HG03097 (cell line): ENCODE results near the gene RNF150.

Source experiments
- ATAC-seq: cut with Tn5 transposase; IDR thresholded peaks from one replicate; pipeline ENCODE4 v1.9.1; 2021; ENCODE audit not compliant: unreplicated experiment, low FRiP score

RNF150 gene

GRCh38 chr4:140989944-140990343 lies 143.3 kb downstream of the RNF150 start:
- ATAC-seq = no peak

GRCh38 chr4:140986045-140986444 lies 147.2 kb downstream of the RNF150 start:
- no peak for ATAC-seq

DNA sequence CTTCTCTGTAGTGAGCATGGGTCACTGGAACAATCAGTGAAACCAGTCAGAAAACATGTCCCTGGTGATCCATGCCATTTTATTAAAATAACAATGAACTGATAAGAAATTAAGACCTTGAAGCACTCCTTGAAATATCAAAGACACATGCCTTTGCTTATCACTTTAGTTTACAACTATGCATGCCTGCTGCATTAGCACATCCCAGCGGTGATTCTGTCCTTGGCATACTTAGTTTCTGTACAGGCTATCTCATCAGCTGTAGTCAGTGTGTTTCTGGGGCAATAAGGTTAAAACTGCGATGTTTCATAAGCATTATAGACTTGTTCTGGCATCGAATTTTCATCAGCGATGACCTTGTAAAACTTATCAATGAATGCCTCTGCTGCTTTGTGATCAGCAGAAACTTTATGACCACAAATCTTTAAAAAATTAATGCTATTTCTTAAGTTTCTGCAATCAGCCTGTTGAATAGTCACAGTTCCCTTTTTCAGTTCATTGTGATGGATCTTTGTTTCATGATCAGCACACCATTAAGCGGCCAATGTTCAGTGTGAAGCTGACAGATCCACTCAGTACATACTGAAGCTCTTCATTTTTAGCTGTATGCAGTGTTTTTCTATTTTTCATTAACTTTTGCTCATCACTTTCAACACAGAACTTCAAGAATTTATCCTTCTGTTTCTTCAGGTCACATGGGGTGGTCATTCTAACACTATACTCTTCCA lies 150.5 kb downstream of the RNF150 start:
- no peak for ATAC-seq

GRCh38 chr4:140980426-140981200 lies 152.7 kb downstream of the RNF150 start:
- no peak for ATAC-seq

DNA sequence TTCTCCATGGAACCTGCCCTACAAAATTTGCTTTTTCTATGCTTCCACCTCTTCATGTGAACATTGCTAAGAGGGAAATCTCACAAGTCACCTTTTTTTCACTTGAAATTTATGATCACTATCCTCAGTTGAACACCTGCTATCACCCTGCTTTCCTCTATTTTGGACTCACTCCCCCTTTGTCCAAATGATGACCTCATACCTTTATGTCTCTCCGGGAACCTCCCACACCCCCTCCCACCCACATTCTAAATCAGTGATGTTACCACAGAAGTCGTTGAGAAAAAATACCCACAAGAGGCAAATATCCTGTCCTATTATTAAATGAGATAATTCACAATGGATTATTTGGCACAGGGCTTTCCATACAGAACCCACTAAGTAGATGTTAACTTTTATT lies 156.5 kb downstream of the RNF150 start:
- no peak for ATAC-seq

DNA sequence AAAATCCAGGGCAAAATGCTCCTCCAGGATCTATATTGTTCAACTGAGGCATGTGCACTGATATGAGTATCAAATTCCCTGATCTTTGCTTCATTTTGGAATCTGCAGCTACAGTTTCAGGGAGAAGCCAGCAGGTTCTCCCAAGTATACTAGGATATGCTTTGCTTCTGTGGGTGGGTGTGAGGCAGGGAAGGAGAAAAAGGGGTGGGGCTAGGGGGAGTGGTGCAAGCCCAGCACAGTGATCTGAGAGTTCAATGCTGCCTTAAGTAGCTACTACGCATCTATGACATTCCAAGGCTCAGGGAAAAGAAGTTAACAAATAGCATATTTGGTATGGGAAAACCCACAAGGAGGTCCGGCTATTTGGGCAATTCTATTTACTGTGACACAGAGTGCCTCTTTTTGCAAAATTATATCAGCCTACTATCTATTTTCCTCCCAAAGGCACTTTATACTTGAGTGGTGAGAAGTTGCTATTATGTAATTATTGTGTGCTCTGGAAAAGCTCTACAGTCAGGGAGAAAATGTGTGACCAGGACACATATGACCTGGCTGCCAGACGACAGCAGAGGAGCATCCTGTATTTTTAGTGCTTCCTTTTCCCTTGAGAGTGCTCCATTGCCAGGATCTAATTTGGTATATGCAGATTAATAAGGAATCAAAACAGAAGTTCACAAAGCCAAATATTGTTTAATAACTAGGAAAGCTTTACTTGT lies 162.0 kb downstream of the RNF150 start:
- no peak for ATAC-seq

- ATAC-seq = no peak
Observed at GRCh38 chr4:140969296-140969695, 164.0 kb downstream of the RNF150 start.

DNA sequence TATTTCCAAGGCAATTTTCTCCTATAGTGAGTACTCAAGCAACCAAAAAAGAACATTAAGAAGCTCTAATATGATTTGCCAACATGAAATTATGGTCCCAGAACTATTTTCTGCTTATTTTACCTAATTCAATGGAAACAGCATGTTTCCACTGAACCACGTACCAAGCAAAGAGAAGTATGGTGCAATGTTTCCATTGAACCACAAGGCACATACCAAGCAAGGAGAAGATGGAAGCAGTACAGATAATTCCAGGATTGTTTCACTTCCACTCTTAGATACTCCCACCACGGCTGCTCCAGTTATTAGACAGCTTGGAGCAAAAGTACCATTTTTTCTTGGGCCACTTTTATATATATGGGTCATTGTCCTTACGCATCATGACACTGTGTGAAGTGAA lies 164.9 kb downstream of the RNF150 start:
- no peak for ATAC-seq

DNA sequence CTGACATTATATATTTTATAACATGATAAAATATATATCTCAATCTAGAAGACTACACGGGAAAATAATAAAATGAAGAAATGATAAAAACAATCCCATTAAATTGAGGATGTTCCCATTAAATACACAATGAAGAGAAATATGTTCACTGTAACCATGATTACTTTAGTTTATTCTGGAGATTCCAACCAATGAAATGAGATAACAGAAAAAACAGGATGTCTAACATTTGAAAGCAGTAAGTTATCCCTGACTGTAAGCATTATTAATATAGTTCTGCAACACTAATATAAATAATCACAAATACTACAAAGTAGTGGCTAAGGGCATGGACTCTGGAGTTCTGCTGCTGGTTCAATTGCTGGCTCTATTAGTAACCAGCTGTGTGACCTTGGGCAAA lies 169.4 kb downstream of the RNF150 start:
- no peak for ATAC-seq

- no peak for ATAC-seq
Observed at GRCh38 chr4:140955641-140956040, 177.6 kb downstream of the RNF150 start.

DNA sequence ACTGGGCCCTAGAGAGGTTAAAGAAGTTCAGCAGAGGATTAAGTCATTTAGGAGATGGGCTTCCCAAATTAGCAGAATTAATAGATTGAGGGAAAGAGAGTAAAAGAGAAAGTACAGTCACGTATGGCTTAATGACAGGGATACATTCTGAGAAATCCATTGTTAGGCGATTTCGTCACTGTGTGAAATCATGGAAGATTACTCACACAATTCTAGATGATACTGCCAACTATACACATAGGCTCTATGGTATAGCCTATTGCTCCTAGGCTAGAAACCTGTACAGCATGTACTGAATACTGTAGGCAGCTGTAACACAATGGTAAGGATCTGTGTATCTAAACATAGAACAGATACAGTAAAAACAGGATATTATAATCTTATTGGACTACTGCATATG lies 180.6 kb downstream of the RNF150 start:
- no peak for ATAC-seq

DNA sequence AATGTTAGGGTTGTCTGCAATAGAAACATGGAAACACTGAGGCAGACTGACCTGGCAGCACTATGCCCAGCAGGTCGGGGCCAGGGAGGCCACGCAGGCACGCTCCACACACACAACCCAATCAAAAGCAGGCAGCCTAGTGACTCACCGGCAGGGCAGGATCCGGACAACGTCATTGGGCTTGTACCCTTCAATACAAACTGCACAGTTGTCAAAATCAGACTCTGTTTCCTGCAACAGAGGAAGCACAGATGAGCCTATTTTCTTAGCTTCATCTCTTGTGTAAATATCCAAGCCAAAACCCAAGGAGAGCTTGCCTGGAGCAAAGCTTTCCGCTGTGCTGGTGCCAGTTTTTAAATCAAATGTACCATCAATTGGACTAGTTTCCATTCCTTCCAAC lies 185.8 kb downstream of the RNF150 start:
- no peak for ATAC-seq

DNA sequence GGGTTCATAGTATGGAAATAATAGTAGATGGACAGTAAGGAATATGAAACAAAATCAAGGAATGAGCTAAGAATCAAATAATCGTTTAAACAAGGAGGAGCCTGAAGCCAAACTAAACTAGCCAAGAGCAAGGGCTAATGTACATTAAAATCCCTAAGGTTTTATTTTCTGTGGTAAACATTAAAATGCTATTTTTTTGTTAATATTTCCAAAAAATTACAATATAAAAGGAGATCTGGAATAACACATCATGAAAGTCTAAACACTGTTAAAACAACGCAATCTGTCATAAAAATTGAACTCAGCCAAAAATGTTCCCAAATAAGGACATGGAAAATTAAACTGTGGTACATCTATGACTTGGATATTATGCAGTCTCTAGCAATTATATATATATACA lies 188.2 kb downstream of the RNF150 start:
- no peak for ATAC-seq

DNA sequence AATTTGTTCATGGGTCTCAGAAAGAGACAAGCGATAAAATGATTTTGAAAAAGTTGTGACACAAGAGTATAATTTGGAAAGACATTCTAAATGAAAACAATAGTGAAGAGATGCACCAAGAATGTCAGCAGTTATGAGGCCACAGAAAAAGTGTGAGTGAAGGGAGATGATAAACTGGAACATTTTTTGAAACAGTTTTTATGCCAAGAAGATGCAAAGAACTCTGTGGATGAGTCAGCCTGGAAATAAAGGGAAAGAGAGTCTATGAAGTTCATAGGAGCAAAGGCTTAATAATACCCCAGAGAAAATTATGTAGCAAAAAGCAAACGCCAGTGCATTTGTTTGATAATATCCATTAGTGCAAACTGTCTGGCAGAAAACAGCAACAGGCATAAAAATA lies 188.7 kb downstream of the RNF150 start:
- ATAC-seq = no peak

DNA sequence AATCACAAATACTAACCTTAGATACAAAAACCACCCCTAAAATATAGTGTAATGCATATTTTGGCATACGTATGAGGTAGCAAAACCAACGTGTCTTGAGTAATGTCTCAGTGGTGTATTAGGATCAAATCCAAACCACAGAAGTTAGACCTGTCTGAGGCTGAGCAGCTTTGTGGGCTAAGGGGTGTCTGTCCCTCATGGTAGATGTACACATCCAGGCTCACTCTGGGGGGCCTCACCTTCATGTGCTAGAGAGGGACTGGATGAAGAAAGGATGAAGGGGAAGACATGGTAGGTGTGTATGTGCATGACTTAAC lies 189.1 kb downstream of the RNF150 start:
- ATAC-seq = no peak

DNA sequence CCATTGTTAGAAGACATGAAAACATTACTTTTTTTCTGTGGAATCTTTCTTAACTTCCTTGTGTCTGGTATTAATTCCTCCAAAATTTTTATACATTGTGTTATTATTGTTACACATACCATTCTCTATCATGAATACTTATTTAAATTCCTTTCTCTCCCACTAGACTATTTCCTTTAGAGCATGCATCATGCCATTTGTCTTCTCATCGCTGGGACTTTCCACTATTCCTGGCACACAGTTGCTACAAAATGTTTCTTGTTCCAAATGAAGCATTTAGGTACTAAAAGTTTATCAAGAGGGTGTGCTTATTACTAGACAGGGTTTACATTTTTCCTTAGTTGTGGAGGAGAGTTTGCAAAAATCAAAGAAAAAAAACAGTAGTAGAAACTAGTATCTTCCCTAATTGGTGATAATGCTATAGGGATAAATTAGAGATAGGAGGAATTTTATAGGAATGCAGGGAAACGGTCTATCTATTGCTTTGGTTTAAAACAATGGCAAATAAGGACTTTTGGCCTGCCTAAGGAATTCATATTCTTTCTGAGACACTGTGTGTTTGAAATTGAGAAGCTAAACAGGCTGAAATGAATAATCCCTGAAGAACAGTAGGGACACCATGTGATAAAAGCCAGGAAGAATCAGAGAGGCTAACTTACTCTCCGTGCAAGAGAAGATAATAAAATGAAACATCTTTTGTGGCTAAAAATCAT lies 189.6 kb downstream of the RNF150 start:
- no peak for ATAC-seq

DNA sequence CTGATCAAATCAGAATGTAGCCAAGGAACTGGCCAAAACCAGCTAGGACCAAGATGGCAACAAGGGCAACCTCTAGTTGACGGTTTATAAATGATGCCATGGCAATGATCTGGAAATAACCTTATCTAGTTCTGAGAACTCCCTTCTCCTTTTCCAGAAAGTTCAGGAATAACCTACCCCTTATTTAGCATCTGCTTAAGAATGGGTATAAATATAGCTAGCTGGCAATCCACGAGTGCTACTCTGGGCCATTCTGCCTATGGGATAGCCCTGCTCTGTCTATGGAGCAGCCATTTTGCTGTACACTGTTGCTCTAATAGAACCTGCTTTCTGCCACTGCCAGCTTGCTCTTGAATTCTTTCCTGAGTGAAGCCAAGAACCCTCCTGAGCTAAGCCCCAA lies 192.7 kb downstream of the RNF150 start:
- ATAC-seq = no peak

DNA sequence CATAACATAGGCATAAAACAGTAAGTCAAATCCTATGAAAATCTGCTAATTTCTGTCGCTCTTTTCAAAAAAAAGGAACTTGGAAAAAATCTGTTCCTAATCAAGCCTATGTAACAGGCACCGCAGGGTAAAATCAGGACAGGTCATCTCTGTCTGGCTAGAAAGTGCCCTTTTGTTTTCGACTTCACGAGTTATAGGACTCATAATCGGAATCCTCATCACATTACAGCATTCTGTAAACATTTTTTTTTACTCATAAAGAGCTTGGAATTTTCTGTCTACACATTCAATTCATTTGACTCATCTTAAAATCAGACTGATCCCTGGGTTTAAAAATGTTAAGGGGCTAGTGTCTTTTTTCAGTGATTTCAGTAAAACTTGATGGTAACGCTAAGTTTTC lies 195.4 kb downstream of the RNF150 start:
- ATAC-seq = no peak

DNA sequence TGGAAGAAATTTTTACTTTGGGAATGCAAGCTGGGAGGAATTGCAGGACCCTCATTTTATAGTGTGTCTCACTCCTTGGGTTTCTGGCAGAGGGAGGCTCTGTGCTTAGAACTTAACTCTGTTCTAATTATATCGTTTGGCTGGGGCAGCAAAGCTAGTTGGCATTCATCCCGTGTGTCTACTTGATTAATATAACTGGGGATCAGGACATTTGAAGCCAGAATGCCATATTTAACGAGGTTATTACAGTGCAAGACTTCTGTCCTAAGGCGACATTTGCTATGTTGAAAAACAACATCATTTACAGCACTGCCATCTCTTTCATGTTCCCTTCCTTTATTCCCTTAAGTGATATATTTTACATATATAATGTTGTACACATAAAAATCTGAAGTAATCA lies 198.0 kb downstream of the RNF150 start:
- no peak for ATAC-seq

DNA sequence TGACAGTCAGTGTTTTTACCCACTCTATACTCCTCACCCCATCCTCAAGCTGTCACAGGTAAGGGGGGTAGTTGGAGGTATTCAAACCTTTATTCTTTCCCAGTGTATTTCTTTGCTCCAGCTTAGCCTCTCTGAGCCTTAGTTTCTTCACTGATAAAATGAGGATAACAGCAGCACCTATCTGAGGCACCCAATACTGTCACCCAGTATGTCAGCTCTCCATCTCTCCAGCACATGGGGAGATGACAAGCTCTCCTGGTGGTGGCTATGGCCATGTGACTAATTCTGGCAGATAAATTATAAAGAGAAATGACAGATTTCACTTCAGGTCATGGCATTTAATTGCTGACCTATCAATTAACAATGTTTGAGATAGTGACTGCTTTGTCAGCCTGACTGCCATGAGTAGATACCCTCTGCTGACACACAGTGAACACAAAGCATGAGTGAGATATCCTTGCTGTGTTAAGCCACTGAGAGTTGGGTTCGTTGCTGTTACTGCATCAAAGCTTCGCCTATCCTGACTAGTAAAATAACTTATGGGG lies 200.7 kb downstream of the RNF150 start:
- ATAC-seq = no peak

GRCh38 chr4:140931911-140932310 lies 201.4 kb downstream of the RNF150 start:
- ATAC-seq = no peak
